ENCODE data around the gene TMEM119.

GRCh38 chr12:108578813-108579212 is 19.1 kb downstream of the TMEM119 start:
- TF ChIP-seq CTCF (IDR thresholded peaks at IDR 0.05) = no peak
- no peak for TF ChIP-seq POLR2A (IDR thresholded peaks at IDR 0.05)

All from tibial nerve (tissue), 3 donors.